Cardiac muscle cell (in vitro differentiated cells and primary cell): Measurements from ENCODE around the gene MEMO1. TPM values are rescaled to one million over a fixed set of nuclear protein-coding genes. Genes with fewer than 3 reads are reported as not detected.
"Not testable (repeated sequence)": the region's sequence is repeated elsewhere in the genome, so short reads cannot be mapped to it uniquely, and the experiment has no call there.

ENCODE experiments used
- DNase-seq, 2 donors: peaks; one replicate each; pipeline versions ENCODE4 v3.0.0 to v3.0.0-alpha.2; 2010 to 2017; ENCODE audit warnings: low read depth in 1 of 2, low spot score in 1 of 2
- H3K27ac ChIP-seq: fragments of 200-600 bp; sonication (generic); 2 replicates; pipeline ENCODE4 v1.5.1; 2016
- H3K27me3 ChIP-seq: fragments of 200-600 bp; sonication (generic); 2 replicates; pipeline ENCODE4 v1.6.0; 2016; ENCODE audit warnings: control low read depth
- H3K36me3 ChIP-seq: fragments of 200-600 bp; sonication (generic); 2 replicates; pipeline ENCODE4 v1.5.1; 2016; ENCODE audit warnings: control low read depth
- H3K4me1 ChIP-seq: fragments of 200-600 bp; sonication (generic); 2 replicates; pipeline ENCODE4 v1.8.1; 2017; ENCODE audit warnings: low read depth, mild to moderate bottlenecking, mixed run types
- H3K4me3 ChIP-seq: fragments of 200-600 bp; sonication (generic); 2 replicates; pipeline ENCODE4 v1.5.1; 2016; ENCODE audit warnings: mild to moderate bottlenecking
- H3K9me3 ChIP-seq: fragments of 200-600 bp; sonication (generic); 2 replicates; pipeline ENCODE4 v1.5.1; 2017; ENCODE audit warnings: low read depth, mild to moderate bottlenecking, control low read depth
- polyA plus RNA-seq: library from polyadenylated mRNA; unstranded; fragments of >200 nt; fragmentation: Nextera tagmentation; extraction: Ambion mirVana; gene quantifications from 2 replicates; pipeline ENCODE4 v1.2.1, GENCODE V29; 2016
- total RNA-seq: library from RNA; depleted of rRNA; stranded (reverse); fragments of >200 nt; gene quantifications from 2 replicates; pipeline ENCODE4 v1.2.3, GENCODE V29; 2016
- TF ChIP-seq, protein P1 (sequence below): IDR thresholded peaks from 2 replicates; pipeline ENCODE4 v1.5.1; 2012; ENCODE audit warnings: low read depth, mild to moderate bottlenecking, low read length

The MEMO1 gene
- total and polyA plus RNA-seq, 2 experiments from 2014 or later = 28.3 to 34.8 TPM

DNA sequence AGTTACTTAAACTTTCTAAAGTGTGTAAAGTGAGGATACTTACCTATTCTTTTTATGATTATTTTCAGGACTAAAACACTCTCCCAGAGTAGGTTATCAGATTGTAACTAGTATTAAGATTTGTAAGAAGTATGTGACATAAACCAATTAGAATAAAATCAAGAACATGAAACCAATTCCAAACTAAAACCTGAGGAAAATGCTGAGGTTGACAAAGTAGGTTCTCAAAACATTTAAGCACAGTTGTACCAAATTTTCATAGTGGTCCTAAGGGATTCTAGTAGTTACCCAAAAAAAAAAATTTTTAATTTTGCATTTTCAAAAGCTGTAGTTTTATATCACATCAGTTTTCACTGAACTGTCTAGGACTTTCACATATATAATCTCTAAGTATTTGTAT lies 157.3 kb downstream of the MEMO1 start:
- no peak for DNase-seq
- Histone ChIP-seq H3K4me3 (no peak overlapping the region), H3K9me3 (no peaks in the 10 kb centered on the region), H3K27me3 (no peaks in the 10 kb centered on the region), H3K27ac (no peak overlapping the region), H3K36me3 (no peaks in the 10 kb centered on the region), H3K4me1 (no peaks in the 10 kb centered on the region)
- TF ChIP-seq, protein P1, sequence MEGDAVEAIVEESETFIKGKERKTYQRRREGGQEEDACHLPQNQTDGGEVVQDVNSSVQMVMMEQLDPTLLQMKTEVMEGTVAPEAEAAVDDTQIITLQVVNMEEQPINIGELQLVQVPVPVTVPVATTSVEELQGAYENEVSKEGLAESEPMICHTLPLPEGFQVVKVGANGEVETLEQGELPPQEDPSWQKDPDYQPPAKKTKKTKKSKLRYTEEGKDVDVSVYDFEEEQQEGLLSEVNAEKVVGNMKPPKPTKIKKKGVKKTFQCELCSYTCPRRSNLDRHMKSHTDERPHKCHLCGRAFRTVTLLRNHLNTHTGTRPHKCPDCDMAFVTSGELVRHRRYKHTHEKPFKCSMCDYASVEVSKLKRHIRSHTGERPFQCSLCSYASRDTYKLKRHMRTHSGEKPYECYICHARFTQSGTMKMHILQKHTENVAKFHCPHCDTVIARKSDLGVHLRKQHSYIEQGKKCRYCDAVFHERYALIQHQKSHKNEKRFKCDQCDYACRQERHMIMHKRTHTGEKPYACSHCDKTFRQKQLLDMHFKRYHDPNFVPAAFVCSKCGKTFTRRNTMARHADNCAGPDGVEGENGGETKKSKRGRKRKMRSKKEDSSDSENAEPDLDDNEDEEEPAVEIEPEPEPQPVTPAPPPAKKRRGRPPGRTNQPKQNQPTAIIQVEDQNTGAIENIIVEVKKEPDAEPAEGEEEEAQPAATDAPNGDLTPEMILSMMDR = no peak

DNA sequence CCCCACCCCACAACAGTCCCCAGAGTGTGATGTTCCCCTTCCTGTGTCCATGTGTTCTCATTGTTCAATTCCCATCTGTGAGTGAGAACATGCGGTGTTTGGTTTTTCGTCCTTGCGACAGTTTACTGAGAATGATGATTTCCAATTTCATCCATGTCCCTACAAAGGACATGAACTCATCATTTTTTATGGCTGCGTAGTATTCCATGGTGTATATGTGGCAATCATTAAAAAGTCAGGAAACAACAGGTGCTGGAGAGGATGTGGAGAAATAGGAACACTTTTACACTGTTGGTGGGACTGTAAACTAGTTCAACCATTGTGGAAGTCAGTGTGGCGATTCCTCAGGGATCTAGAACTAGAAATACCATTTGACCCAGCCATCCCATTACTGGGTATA lies 168.7 kb downstream of the MEMO1 start:
- not testable (repeated sequence) for H3K4me3 ChIP-seq, DNase-seq, H3K27me3 ChIP-seq, H3K9me3 ChIP-seq, H3K36me3 ChIP-seq, H3K4me1 ChIP-seq, H3K27ac ChIP-seq

DNA sequence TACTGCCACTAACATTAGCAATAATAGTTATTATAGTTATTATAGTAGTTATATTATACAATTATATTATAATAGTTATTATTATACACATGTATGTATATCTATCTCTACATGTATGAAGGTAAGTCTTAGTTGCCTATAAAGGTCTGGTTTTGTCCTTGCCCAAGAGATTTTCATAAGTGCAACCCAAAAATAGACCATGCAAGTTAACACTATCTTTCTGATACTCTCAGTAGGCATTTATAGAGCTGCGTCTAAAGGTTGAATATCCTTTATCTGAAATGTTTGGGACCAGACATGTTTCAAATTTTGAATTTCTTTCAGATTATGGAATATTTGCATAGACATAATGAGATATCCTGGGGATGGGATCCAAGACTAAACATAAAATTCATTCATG lies 175.4 kb downstream of the MEMO1 start:
- no peak for DNase-seq
- Histone ChIP-seq H3K36me3 (no peaks in the 10 kb centered on the region), H3K4me1 (peaks cover 3% of the 10 kb centered on the region), H3K27ac (no peak overlapping the region), H3K4me3 (no peak overlapping the region), H3K27me3 (no peaks in the 10 kb centered on the region), H3K9me3 (no peaks in the 10 kb centered on the region)
- TF ChIP-seq, protein P1 = no peak

DNA sequence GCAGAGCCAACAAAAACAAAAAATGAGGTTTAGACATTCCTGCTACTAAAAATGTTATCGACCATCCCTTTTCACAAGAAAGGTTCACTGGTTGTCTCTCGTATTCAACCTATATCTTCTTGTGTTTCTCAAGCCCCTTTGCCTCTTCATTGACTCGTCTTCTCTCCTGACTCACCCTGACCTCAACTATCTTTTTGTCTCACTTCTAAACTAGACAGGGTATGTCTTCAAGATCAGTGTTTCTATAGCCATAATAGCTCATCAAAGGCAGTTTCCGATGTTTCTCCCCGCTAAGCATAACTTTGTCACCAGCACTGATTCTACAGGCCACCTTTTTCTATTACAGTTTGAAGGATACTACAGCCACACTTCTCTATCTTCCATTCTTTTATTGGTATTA lies 178.4 kb downstream of the MEMO1 start:
- no peak overlapping the region for H3K27ac ChIP-seq
- peaks cover 3% of the 10 kb centered on the region for H3K4me1 ChIP-seq
- no peaks in the 10 kb centered on the region for H3K9me3 ChIP-seq
- TF ChIP-seq, protein P1 = no peak
- no peak for DNase-seq
- H3K4me3 ChIP-seq = no peak overlapping the region
- H3K27me3 ChIP-seq = no peaks in the 10 kb centered on the region
- no peaks in the 10 kb centered on the region for H3K36me3 ChIP-seq

DNA sequence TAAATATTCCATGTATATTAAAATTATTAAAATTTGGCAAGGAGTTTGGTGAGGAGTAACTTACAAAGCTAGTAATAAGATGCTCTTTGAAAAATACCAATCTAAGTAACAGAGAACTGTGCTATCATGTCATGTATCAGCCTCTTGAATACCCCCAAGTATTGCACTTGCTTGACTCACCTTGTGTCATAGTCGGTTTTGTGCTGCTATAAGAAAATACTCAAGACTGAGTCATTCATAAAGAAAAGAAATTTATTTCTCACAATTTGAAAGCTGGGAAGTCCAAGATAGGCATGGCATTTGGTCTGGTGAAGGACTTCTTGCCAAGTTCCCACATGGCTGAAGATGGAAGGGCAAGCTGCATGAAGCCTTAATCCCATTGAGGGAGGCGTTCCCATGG lies 179.2 kb downstream of the MEMO1 start:
- Histone ChIP-seq H3K4me1 (peaks cover 3% of the 10 kb centered on the region), H3K27me3 (no peaks in the 10 kb centered on the region), H3K27ac (no peak overlapping the region), H3K4me3 (no peak overlapping the region), H3K9me3 (no peaks in the 10 kb centered on the region), H3K36me3 (no peaks in the 10 kb centered on the region)
- TF ChIP-seq, protein P1 = no peak
- DNase-seq = no peak

DNA sequence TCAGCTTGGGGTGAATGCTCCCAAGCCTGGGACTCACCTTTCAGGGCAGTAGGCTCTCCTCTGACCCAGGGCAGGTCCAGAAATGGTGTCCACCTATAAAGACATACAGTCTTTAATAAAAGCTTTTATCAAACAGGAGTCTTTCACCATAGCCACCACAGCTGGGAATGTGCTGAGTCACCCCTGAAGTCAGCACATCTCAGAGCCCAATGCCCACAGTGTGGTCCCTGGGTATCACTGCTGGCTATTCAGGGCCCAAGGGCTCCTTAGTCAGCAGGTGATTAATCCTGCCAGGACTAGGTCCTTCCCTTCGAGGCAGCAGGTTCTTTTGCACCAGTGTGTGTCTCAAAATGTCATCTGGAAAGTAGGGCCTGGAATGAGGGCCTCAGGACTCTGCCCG lies 181.9 kb downstream of the MEMO1 start:
- Histone ChIP-seq H3K9me3 (no peaks in the 10 kb centered on the region), H3K36me3 (no peaks in the 10 kb centered on the region)
- DNase-seq = no peak

More for the DNA sequence above, 181.9 kb downstream of the MEMO1 start:
- Histone ChIP-seq H3K27ac (no peak overlapping the region), H3K4me1 (no peaks in the 10 kb centered on the region), H3K4me3 (no peak overlapping the region), H3K27me3 (no peaks in the 10 kb centered on the region)
- TF ChIP-seq, protein P1 = no peak
